HepG2 (cell line): ENCODE results near the gene APRT. TPM values are rescaled to one million over a fixed set of nuclear protein-coding genes. Genes with fewer than 3 reads are reported as not detected.

ENCODE experiments used
- CBX1 ChIP-seq: IDR thresholded peaks from one replicate; pipeline ENCODE4 v1.6.1; 2016; ENCODE audit warnings: antibody characterized with exemption, low read depth
- DPF2 ChIP-seq: sonication (generic); formaldehyde crosslinking; IDR thresholded peaks from 2 replicates; pipeline ENCODE4 v1.4.0; 2020; ENCODE audit warnings: mild to moderate bottlenecking, low read depth, missing genetic modification reagents, borderline replicate concordance
- ELF3 ChIP-seq: IDR thresholded peaks from 2 replicates; pipeline ENCODE4 v1.6.1; 2016; ENCODE audit warnings: missing genetic modification reagents, missing compliant biosample characterization
- IKZF1 ChIP-seq: fragments of 450-650 bp; IDR thresholded peaks from 2 replicates; pipeline ENCODE4 v1.7.1; 2016
- ISX ChIP-seq: sonication (generic); formaldehyde crosslinking; conservative IDR thresholded peaks from 2 replicates; pipeline ENCODE4 v1.5.0; 2020; ENCODE audit warnings: missing genetic modification reagents
- MEF2D ChIP-seq: sonication (generic); formaldehyde crosslinking; IDR thresholded peaks from 2 replicates; pipeline ENCODE4 v1.5.1; 2020; ENCODE audit warnings: mild to moderate bottlenecking, missing genetic modification reagents
- NCOR1 ChIP-seq: fragments of 200-600 bp; sonication (generic); IDR thresholded peaks from 2 replicates; pipeline ENCODE4 v1.7.0; 2017; ENCODE audit warnings: antibody characterized with exemption, low read length, borderline replicate concordance
- NFAT5 ChIP-seq: sonication (generic); formaldehyde crosslinking; IDR thresholded peaks from 2 replicates; pipeline ENCODE4 v1.4.0; 2020; ENCODE audit warnings: missing genetic modification reagents
- SNAPC2 ChIP-seq: sonication (generic); formaldehyde crosslinking; IDR thresholded peaks from 2 replicates; pipeline ENCODE4 v1.8.1; 2022; ENCODE audit warnings: mild to moderate bottlenecking, missing genetic modification reagents
- SP140L ChIP-seq: sonication (generic); formaldehyde crosslinking; IDR thresholded peaks from 2 replicates; pipeline ENCODE4 v1.4.0; 2020; ENCODE audit warnings: missing genetic modification reagents, borderline replicate concordance
- SRSF1 ChIP-seq: fragments of 200-400 bp; formaldehyde crosslinking; optimal IDR thresholded peaks from 2 replicates; pipeline ENCODE3; 2017; ENCODE audit warnings: mild to moderate bottlenecking, low read depth, low read length, moderate library complexity
- TMF1 ChIP-seq: sonication (generic); formaldehyde crosslinking; IDR thresholded peaks from 2 replicates; pipeline ENCODE4 v1.8.1; 2022; ENCODE audit warnings: low read depth, missing genetic modification reagents
- WIZ ChIP-seq: sonication (generic); formaldehyde crosslinking; IDR thresholded peaks from 2 replicates; pipeline ENCODE4 v1.5.1; 2020; ENCODE audit warnings: mild to moderate bottlenecking, missing genetic modification reagents
- YY1 ChIP-seq: IDR thresholded peaks from 2 replicates; pipeline ENCODE4 v1.6.1; 2011; ENCODE audit warnings: low read length, low read depth, moderate library complexity, mild to moderate bottlenecking; ENCODE audit not compliant: insufficient read depth, insufficient replicate concordance
- ZMYM2 ChIP-seq: sonication (generic); formaldehyde crosslinking; IDR thresholded peaks from 2 replicates; pipeline ENCODE4 v1.8.0; 2022; ENCODE audit warnings: mild to moderate bottlenecking, missing genetic modification reagents
- ZNF337 ChIP-seq: sonication (generic); formaldehyde crosslinking; IDR thresholded peaks from 2 replicates; pipeline ENCODE4 v1.5.1; 2020; ENCODE audit warnings: missing genetic modification reagents, low read depth, mild to moderate bottlenecking, borderline replicate concordance
- ZNF446 ChIP-seq: sonication (generic); formaldehyde crosslinking; IDR thresholded peaks from 2 replicates; pipeline ENCODE4 v1.5.0; 2020; ENCODE audit warnings: mild to moderate bottlenecking, missing genetic modification reagents
- ZNF460 ChIP-seq: sonication (generic); formaldehyde crosslinking; IDR thresholded peaks from 2 replicates; pipeline ENCODE4 v1.5.1; 2020; ENCODE audit warnings: missing genetic modification reagents, mild to moderate bottlenecking, borderline replicate concordance
- ZNF501 ChIP-seq: sonication (generic); formaldehyde crosslinking; IDR thresholded peaks from 2 replicates; pipeline ENCODE4 v1.5.1; 2020; ENCODE audit warnings: mild to moderate bottlenecking, moderate library complexity, missing genetic modification reagents
- polyA plus RNA-seq, 8 experiments: library from polyadenylated mRNA; depleted of rRNA in 3 of 8; stranded (reverse) in 7 of 8; unstranded in 1 of 8; fragments of >200 nt; fragmentation: Illumina TruSeq in 4 of 8; extraction: Trizol in 4 of 8; gene quantifications; 2 replicates each; pipeline versions ENCODE4 v1.2.1 to v1.2.3, GENCODE V29; 2011 to 2016; ENCODE audit warnings: low read depth in 4 of 8, missing spikeins in 1 of 8, mixed read lengths in 1 of 8; ENCODE audit not compliant: insufficient read depth in 1 of 8
- total RNA-seq, 5 experiments: library from RNA; depleted of rRNA; stranded (reverse); fragments of >200 nt; fragmentation: Illumina TruSeq; extraction: Trizol; gene quantifications; 2 replicates each; pipeline ENCODE4 v1.2.3, GENCODE V29; 2016; ENCODE audit warnings: low read depth in 1 of 5
- TF ChIP-seq, protein P1 (sequence below): sonication (generic); formaldehyde crosslinking; IDR thresholded peaks from 2 replicates; pipeline ENCODE4 v1.4.0; 2020; ENCODE audit warnings: missing genetic modification reagents
- TF ChIP-seq, protein P2 (sequence below): sonication (generic); formaldehyde crosslinking; IDR thresholded peaks from 2 replicates; pipeline ENCODE4 v1.4.0; 2020; ENCODE audit warnings: mild to moderate bottlenecking, low read depth, missing genetic modification reagents
- TF ChIP-seq, protein P3 (sequence below): IDR thresholded peaks from 2 replicates; pipeline ENCODE4 v1.6.1; 2016; ENCODE audit warnings: missing compliant biosample characterization, missing genetic modification reagents, borderline replicate concordance

The APRT gene
- total and polyA plus RNA-seq, 2 of the 13 experiments (the other 11 are each of a cell fraction or from before 2014, with no cell fraction given): 155 to 242 TPM

GRCh38 chr16:88812513-88813268 is 963 bp upstream of the APRT start (continued):
- TF ChIP-seq, protein P1, sequence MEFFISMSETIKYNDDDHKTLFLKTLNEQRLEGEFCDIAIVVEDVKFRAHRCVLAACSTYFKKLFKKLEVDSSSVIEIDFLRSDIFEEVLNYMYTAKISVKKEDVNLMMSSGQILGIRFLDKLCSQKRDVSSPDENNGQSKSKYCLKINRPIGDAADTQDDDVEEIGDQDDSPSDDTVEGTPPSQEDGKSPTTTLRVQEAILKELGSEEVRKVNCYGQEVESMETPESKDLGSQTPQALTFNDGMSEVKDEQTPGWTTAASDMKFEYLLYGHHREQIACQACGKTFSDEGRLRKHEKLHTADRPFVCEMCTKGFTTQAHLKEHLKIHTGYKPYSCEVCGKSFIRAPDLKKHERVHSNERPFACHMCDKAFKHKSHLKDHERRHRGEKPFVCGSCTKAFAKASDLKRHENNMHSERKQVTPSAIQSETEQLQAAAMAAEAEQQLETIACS: peak; percentile 8
- TF ChIP-seq YY1: peak; percentile 31
- TF ChIP-seq TMF1: 0 out of 2 replicates have a peak, but pooled peaks have one; percentile 27
- TF ChIP-seq ZNF460 (CRISPR knock-in tag): peak; percentile 97
- 0 out of 2 replicates have a peak, but pooled peaks have one; percentile 14 for TF ChIP-seq ZNF446 (CRISPR knock-in tag)
- 0 out of 2 replicates have a peak, but pooled peaks have one; percentile 1 for TF ChIP-seq ZNF337 (CRISPR knock-in tag)
- 0 out of 2 replicates have a peak, but pooled peaks have one; percentile 33 for TF ChIP-seq SNAPC2
- TF ChIP-seq ISX (CRISPR knock-in tag): peak; percentile 3; the same call in 1 of the 2 replicates
- TF ChIP-seq ZMYM2 (CRISPR knock-in tag): peak; percentile 62; the same call in 1 of the 2 replicates
- no peak for TF ChIP-seq NFAT5 (CRISPR knock-in tag)
- no peak for TF ChIP-seq IKZF1
- TF ChIP-seq WIZ (CRISPR knock-in tag): no peak
- no peak for TF ChIP-seq CBX1
- 0 out of 2 replicates have a peak, but pooled peaks have one; percentile 8 for TF ChIP-seq MEF2D (CRISPR knock-in tag)
- TF ChIP-seq ZNF501 (CRISPR knock-in tag): no peak
- no peak for TF ChIP-seq ELF3 (CRISPR knock-in tag)
- TF ChIP-seq, protein P2, sequence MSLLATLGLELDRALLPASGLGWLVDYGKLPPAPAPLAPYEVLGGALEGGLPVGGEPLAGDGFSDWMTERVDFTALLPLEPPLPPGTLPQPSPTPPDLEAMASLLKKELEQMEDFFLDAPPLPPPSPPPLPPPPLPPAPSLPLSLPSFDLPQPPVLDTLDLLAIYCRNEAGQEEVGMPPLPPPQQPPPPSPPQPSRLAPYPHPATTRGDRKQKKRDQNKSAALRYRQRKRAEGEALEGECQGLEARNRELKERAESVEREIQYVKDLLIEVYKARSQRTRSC (CRISPR knock-in tag): 0 out of 2 replicates have a peak, but pooled peaks have one; percentile 15
- TF ChIP-seq SRSF1: peak; percentile 12
- TF ChIP-seq NCOR1: 0 out of 2 replicates have a peak, but pooled peaks have one; percentile 9
- TF ChIP-seq SP140L: no peak
- TF ChIP-seq, protein P3, sequence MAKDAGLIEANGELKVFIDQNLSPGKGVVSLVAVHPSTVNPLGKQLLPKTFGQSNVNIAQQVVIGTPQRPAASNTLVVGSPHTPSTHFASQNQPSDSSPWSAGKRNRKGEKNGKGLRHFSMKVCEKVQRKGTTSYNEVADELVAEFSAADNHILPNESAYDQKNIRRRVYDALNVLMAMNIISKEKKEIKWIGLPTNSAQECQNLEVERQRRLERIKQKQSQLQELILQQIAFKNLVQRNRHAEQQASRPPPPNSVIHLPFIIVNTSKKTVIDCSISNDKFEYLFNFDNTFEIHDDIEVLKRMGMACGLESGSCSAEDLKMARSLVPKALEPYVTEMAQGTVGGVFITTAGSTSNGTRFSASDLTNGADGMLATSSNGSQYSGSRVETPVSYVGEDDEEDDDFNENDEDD (CRISPR knock-in tag): peak; percentile 76
- TF ChIP-seq DPF2 (CRISPR knock-in tag): no peak
